GM18505 (cell line): Measurements from ENCODE around the gene FGFR3.

Experiments used
- ATAC-seq: cut with Tn5 transposase; IDR thresholded peaks from one replicate; pipeline ENCODE4 v1.9.1; 2021; ENCODE audit not compliant: unreplicated experiment
- POLR2A ChIP-seq: IDR thresholded peaks from 4 replicates; pipeline ENCODE4 v1.6.1; 2011; ENCODE audit warnings: borderline replicate concordance; ENCODE audit not compliant: insufficient read depth, insufficient read length; ENCODE audit errors: extremely low read depth

Gene FGFR3

GRCh38 chr4:1802151-1802715 lies 9.1 kb downstream of the FGFR3 start:
- no peak for TF ChIP-seq POLR2A
- ATAC-seq: no peak

DNA sequence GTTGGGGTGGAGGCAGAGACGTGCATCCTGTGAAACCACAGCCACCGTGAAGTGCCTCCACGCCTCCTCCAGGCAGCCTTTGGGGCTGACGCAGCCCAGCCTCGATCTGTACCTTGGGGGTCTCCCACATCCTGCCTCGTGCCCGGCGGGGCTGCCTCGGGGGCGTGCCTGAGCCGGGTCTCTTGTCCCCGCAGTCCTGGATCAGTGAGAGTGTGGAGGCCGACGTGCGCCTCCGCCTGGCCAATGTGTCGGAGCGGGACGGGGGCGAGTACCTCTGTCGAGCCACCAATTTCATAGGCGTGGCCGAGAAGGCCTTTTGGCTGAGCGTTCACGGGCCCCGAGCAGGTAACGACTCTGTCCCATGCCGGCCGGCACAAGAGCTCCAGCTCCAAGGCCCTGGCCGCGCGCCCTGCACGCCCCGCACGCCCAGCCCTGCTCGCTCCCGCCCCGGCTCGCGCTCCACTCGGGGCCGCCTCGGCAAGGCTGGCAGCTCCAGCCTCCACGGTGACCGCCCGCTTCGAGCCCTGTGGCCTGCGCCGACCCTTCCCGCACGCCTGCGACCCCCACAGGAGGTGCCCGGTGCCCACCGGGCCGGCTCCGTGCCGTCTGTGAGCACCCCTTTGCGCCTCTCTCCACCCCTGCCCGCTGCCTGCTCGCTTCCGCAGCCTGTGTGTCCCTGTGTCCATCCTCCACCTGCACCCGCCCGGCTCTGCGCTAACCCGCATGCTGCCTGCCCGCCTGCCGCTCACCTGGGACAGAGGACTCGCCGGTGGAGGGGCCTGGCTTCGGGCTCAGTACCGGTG lies 9.8 kb downstream of the FGFR3 start:
- TF ChIP-seq POLR2A: no peak
- ATAC-seq: no peak

- no peak for ATAC-seq
- TF ChIP-seq POLR2A: no peak
These were observed 10.7 kb downstream of the FGFR3 start for GRCh38 chr4:1803523-1804423.

GRCh38 chr4:1804638-1805492 lies 11.8 kb downstream of the FGFR3 start:
- no peak for TF ChIP-seq POLR2A
- no peak for ATAC-seq

DNA sequence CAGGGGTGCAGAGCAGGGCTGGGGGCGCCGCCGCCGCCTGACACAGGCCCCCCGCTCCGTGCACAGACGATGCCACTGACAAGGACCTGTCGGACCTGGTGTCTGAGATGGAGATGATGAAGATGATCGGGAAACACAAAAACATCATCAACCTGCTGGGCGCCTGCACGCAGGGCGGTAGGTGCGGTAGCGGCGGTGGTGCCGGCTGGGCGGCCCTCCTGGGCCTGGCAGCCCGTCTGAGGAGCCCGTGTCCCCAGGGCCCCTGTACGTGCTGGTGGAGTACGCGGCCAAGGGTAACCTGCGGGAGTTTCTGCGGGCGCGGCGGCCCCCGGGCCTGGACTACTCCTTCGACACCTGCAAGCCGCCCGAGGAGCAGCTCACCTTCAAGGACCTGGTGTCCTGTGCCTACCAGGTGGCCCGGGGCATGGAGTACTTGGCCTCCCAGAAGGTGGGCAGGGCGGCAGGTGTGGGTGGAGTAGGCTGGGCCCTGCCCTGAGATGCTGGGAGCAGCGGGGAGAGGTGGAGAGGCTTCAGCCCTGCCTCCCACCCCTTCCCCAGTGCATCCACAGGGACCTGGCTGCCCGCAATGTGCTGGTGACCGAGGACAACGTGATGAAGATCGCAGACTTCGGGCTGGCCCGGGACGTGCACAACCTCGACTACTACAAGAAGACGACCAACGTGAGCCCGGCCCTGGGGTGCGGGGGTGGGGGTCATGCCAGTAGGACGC lies 12.6 kb downstream of the FGFR3 start:
- ATAC-seq: no peak
- no peak for TF ChIP-seq POLR2A

GRCh38 chr4:1806223-1806564 lies 13.1 kb downstream of the FGFR3 start:
- no peak for TF ChIP-seq POLR2A
- no peak for ATAC-seq

DNA sequence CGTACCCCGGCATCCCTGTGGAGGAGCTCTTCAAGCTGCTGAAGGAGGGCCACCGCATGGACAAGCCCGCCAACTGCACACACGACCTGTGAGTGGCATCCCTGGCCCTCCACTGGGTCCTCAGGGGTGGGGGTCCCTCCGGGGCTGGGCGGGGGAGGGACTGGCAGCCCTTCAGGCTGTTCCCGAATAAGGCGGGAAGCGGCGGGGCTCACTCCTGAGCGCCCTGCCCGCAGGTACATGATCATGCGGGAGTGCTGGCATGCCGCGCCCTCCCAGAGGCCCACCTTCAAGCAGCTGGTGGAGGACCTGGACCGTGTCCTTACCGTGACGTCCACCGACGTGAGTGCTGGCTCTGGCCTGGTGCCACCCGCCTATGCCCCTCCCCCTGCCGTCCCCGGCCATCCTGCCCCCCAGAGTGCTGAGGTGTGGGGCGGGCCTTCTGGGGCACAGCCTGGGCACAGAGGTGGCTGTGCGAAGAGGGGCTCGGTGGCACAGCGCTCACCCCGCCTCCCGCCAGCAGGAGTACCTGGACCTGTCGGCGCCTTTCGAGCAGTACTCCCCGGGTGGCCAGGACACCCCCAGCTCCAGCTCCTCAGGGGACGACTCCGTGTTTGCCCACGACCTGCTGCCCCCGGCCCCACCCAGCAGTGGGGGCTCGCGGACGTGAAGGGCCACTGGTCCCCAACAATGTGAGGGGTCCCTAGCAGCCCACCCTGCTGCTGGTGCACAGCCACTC lies 13.7 kb downstream of the FGFR3 start:
- no peak for ATAC-seq
- no peak for TF ChIP-seq POLR2A

GRCh38 chr4:1807332-1807777 lies 14.3 kb downstream of the FGFR3 start:
- no peak for TF ChIP-seq POLR2A
- ATAC-seq: no peak

DNA sequence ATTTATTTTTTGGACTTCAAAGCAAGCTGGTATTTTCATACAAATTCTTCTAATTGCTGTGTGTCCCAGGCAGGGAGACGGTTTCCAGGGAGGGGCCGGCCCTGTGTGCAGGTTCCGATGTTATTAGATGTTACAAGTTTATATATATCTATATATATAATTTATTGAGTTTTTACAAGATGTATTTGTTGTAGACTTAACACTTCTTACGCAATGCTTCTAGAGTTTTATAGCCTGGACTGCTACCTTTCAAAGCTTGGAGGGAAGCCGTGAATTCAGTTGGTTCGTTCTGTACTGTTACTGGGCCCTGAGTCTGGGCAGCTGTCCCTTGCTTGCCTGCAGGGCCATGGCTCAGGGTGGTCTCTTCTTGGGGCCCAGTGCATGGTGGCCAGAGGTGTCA lies 15.3 kb downstream of the FGFR3 start:
- no peak for TF ChIP-seq POLR2A
- no peak for ATAC-seq

- no peak for TF ChIP-seq POLR2A
- no peak for ATAC-seq
These were observed 16.0 kb downstream of the FGFR3 start for GRCh38 chr4:1808851-1809753.
